Ishikawa (cell line): ENCODE data around the gene DOCK2.

ENCODE experiments used
- CEBPB ChIP-seq: IDR thresholded peaks from 2 replicates; pipeline ENCODE4 v1.6.1; 2012
- CREB1 ChIP-seq: IDR thresholded peaks from 2 replicates; pipeline ENCODE4 v1.6.1; 2012; ENCODE audit warnings: low read depth
- EGR1 ChIP-seq: IDR thresholded peaks from 2 replicates; pipeline ENCODE4 v1.6.1; 2012
- EP300 ChIP-seq: IDR thresholded peaks from 2 replicates; pipeline ENCODE4 v1.6.1; 2012; ENCODE audit warnings: borderline replicate concordance
- FOXM1 ChIP-seq: IDR thresholded peaks from 2 replicates; pipeline ENCODE4 v1.6.1; 2012; ENCODE audit warnings: low read depth, borderline replicate concordance
- MAX ChIP-seq: IDR thresholded peaks from 2 replicates; pipeline ENCODE4 v1.6.1; 2012
- NFIC ChIP-seq: IDR thresholded peaks from 2 replicates; pipeline ENCODE4 v1.6.1; 2012
- RAD21 ChIP-seq: IDR thresholded peaks from 2 replicates; pipeline ENCODE4 v1.6.1; 2012; ENCODE audit warnings: low read depth
- REST ChIP-seq: IDR thresholded peaks from 2 replicates; pipeline ENCODE4 v1.6.1; 2012; ENCODE audit warnings: low read depth, mild to moderate bottlenecking
- TAF1 ChIP-seq: IDR thresholded peaks from 2 replicates; pipeline ENCODE4 v1.6.1; 2012; ENCODE audit warnings: low read depth, mild to moderate bottlenecking
- TCF12 ChIP-seq: IDR thresholded peaks from 2 replicates; pipeline ENCODE4 v1.6.1; 2012; ENCODE audit warnings: low read depth
- TEAD4 ChIP-seq: IDR thresholded peaks from 2 replicates; pipeline ENCODE4 v1.6.1; 2012
- USF1 ChIP-seq: IDR thresholded peaks from 2 replicates; pipeline ENCODE4 v1.6.1; 2012
- YY1 ChIP-seq: IDR thresholded peaks from 2 replicates; pipeline ENCODE4 v1.6.1; 2012; ENCODE audit warnings: low read depth
- ZBTB7A ChIP-seq: IDR thresholded peaks from 2 replicates; pipeline ENCODE4 v1.6.1; 2012; ENCODE audit warnings: low read depth

DOCK2 gene

GRCh38 chr5:169637085-169637548 lies at the start of gene DOCK2:
TSS of gene DOCK2 (plus strand) at chr5:169637275. CDS start at chr5:169637327, 52 bp downstream.
- no peak for TF ChIP-seq TCF12
- no peak for TF ChIP-seq NFIC
- no peak for TF ChIP-seq CREB1
- no peak for TF ChIP-seq TAF1
- TF ChIP-seq YY1, result no peak
- TF ChIP-seq ZBTB7A, result no peak
- TF ChIP-seq CEBPB, result no peak
- TF ChIP-seq USF1, result no peak
- no peak for TF ChIP-seq MAX
- no peak for TF ChIP-seq RAD21
- TF ChIP-seq REST, result no peak
- TF ChIP-seq TEAD4, result no peak
- TF ChIP-seq EGR1, result no peak
- no peak for TF ChIP-seq FOXM1
- no peak for TF ChIP-seq EP300

GRCh38 chr5:169590602-169591001 lies 46.5 kb upstream of the DOCK2 start:
- TF ChIP-seq RAD21 (no peak), NFIC (no peak), REST (no peak), MAX (no peak), TCF12 (no peak), FOXM1 (no peak), EGR1 (no peak), TAF1 (no peak), ZBTB7A (no peak), CEBPB (no peak), USF1 (no peak), TEAD4 (no peak), YY1 (no peak), EP300 (no peak), CREB1 (no peak)

GRCh38 chr5:169591636-169592035 lies 45.4 kb upstream of the DOCK2 start:
- TF ChIP-seq YY1 (no peak), EP300 (no peak), ZBTB7A (no peak), EGR1 (no peak), CREB1 (no peak), REST (no peak), RAD21 (no peak)

- no peak for TF ChIP-seq YY1
- no peak for TF ChIP-seq ZBTB7A
- no peak for TF ChIP-seq MAX
- no peak for TF ChIP-seq REST
- no peak for TF ChIP-seq NFIC
- no peak for TF ChIP-seq TCF12
- TF ChIP-seq CREB1, result no peak
- no peak for TF ChIP-seq CEBPB
Measured at GRCh38 chr5:169592937-169593650, 44.0 kb upstream of the DOCK2 start.
